HL-60 (cell line): ENCODE data around the gene IGFBP7.

Experiments
- POLR2AphosphoS5 ChIP-seq: IDR thresholded peaks from 2 replicates; pipeline ENCODE4 v1.6.1; 2012; ENCODE audit warnings: low read depth
- REST ChIP-seq: IDR thresholded peaks from 2 replicates; pipeline ENCODE4 v1.6.1; 2012; ENCODE audit warnings: low read depth; ENCODE audit not compliant: insufficient replicate concordance
- SPI1 ChIP-seq: IDR thresholded peaks from 2 replicates; pipeline ENCODE4 v1.6.1; 2012; ENCODE audit warnings: low read depth, mild to moderate bottlenecking, borderline replicate concordance
- TF ChIP-seq, protein P1 (sequence below): IDR thresholded peaks from one replicate; pipeline ENCODE4 v1.5.1; 2011; ENCODE audit warnings: low read length, control low read depth, inconsistent platforms; ENCODE audit not compliant: insufficient read depth

- TF ChIP-seq, protein P1, sequence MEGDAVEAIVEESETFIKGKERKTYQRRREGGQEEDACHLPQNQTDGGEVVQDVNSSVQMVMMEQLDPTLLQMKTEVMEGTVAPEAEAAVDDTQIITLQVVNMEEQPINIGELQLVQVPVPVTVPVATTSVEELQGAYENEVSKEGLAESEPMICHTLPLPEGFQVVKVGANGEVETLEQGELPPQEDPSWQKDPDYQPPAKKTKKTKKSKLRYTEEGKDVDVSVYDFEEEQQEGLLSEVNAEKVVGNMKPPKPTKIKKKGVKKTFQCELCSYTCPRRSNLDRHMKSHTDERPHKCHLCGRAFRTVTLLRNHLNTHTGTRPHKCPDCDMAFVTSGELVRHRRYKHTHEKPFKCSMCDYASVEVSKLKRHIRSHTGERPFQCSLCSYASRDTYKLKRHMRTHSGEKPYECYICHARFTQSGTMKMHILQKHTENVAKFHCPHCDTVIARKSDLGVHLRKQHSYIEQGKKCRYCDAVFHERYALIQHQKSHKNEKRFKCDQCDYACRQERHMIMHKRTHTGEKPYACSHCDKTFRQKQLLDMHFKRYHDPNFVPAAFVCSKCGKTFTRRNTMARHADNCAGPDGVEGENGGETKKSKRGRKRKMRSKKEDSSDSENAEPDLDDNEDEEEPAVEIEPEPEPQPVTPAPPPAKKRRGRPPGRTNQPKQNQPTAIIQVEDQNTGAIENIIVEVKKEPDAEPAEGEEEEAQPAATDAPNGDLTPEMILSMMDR, result no peak
- TF ChIP-seq SPI1 (no peak), REST (no peak), POLR2AphosphoS5 (no peak)
Measured at GRCh38 chr4:57041020-57041419, 69.2 kb downstream of the IGFBP7 start.
